ENCODE data around the gene DNAH1. TPM values are rescaled to one million over a fixed set of nuclear protein-coding genes. Genes with fewer than 3 reads are reported as not detected.
A peak's percentile ranks its signal among the peaks of the same experiment; 100 is the strongest.

Gene DNAH1
- total RNA-seq, 2 donors from 2014 or later = 50.3 to 58.5 TPM

GRCh38 chr3:52294320-52295150, 21.6 kb upstream of the DNAH1 start:
- H3K4me1 Mint-ChIP-seq = peaks cover 13% of the 10 kb centered on the region
- no peak for ATAC-seq
- DNase-seq = no peak
- H3K9me3 ChIP-seq (ENCODE audit: control insufficient read depth, low read length, poor library complexity, severe bottlenecking) = no peaks in the 10 kb centered on the region
- H3K36me3 Mint-ChIP-seq (ENCODE audit: low read depth) = peaks cover 2% of the 10 kb centered on the region
- no peak overlapping the region for H3K4me3 Mint-ChIP-seq
- H3K27ac Mint-ChIP-seq = peak overlapping the region; percentile 14
- no peaks in the 10 kb centered on the region for H3K27me3 Mint-ChIP-seq

GRCh38 chr3:52295671-52296208, 20.4 kb upstream of the DNAH1 start:
- ATAC-seq = no peak
- H3K4me1 Mint-ChIP-seq = peaks cover 13% of the 10 kb centered on the region
- H3K27ac Mint-ChIP-seq = peak overlapping the region; percentile 21
- peaks cover 2% of the 10 kb centered on the region for H3K36me3 Mint-ChIP-seq (ENCODE audit: low read depth)
- DNase-seq = no peak
- H3K4me3 Mint-ChIP-seq = no peak overlapping the region
- H3K9me3 ChIP-seq (ENCODE audit: control insufficient read depth, low read length, poor library complexity, severe bottlenecking) = no peaks in the 10 kb centered on the region
- no peaks in the 10 kb centered on the region for H3K27me3 Mint-ChIP-seq

GRCh38 chr3:52297242-52298148, 18.6 kb upstream of the DNAH1 start:
- Mint-ChIP-seq H3K4me1 (peaks cover 9% of the 10 kb centered on the region), H3K4me3 (no peak overlapping the region), H3K27ac (no peak overlapping the region), H3K27me3 (no peaks in the 10 kb centered on the region), H3K36me3 (ENCODE audit: low read depth) (no peaks in the 10 kb centered on the region)
- H3K9me3 ChIP-seq (ENCODE audit: control insufficient read depth, low read length, poor library complexity, severe bottlenecking) = no peaks in the 10 kb centered on the region
- no peak for DNase-seq
- ATAC-seq = no peak

GRCh38 chr3:52298149-52299098, 17.7 kb upstream of the DNAH1 start:
- no peaks in the 10 kb centered on the region for H3K9me3 ChIP-seq (ENCODE audit: control insufficient read depth, low read length, poor library complexity, severe bottlenecking)
- Mint-ChIP-seq H3K27ac (peak overlapping the region; percentile 11), H3K36me3 (ENCODE audit: low read depth) (no peaks in the 10 kb centered on the region), H3K27me3 (no peaks in the 10 kb centered on the region), H3K4me3 (no peak overlapping the region), H3K4me1 (peaks cover 11% of the 10 kb centered on the region)
- DNase-seq (no peak), ATAC-seq (no peak)

GRCh38 chr3:52299247-52299878, 16.8 kb upstream of the DNAH1 start:
- no peaks in the 10 kb centered on the region for H3K36me3 Mint-ChIP-seq (ENCODE audit: low read depth)
- no peak for DNase-seq
- H3K9me3 ChIP-seq (ENCODE audit: control insufficient read depth, low read length, poor library complexity, severe bottlenecking) = no peaks in the 10 kb centered on the region
- ATAC-seq = no peak
- no peaks in the 10 kb centered on the region for H3K27me3 Mint-ChIP-seq
- peak overlapping the region; percentile 11 for H3K27ac Mint-ChIP-seq
- peak overlapping the region; percentile 36 for H3K4me3 Mint-ChIP-seq
- H3K4me1 Mint-ChIP-seq = peaks cover 11% of the 10 kb centered on the region

- ATAC-seq (no peak), DNase-seq (no peak)
- Mint-ChIP-seq H3K27me3 (no peaks in the 10 kb centered on the region), H3K27ac (no peak overlapping the region), H3K4me1 (peaks cover 14% of the 10 kb centered on the region), H3K36me3 (ENCODE audit: low read depth) (no peaks in the 10 kb centered on the region), H3K4me3 (no peak overlapping the region)
- H3K9me3 ChIP-seq (ENCODE audit: control insufficient read depth, low read length, poor library complexity, severe bottlenecking) = no peaks in the 10 kb centered on the region
Observed at GRCh38 chr3:52299879-52300611, 16.1 kb upstream of the DNAH1 start.

GRCh38 chr3:52302426-52303145, 13.5 kb upstream of the DNAH1 start:
- ATAC-seq (no peak), DNase-seq (no peak)
- no peaks in the 10 kb centered on the region for H3K36me3 Mint-ChIP-seq (ENCODE audit: low read depth)
- H3K27me3 Mint-ChIP-seq = no peaks in the 10 kb centered on the region
- peaks cover 27% of the 10 kb centered on the region for H3K4me1 Mint-ChIP-seq
- H3K27ac Mint-ChIP-seq = peak overlapping the region; percentile 19
- no peak overlapping the region for H3K4me3 Mint-ChIP-seq
- no peaks in the 10 kb centered on the region for H3K9me3 ChIP-seq (ENCODE audit: control insufficient read depth, low read length, poor library complexity, severe bottlenecking)

GRCh38 chr3:52303811-52304210, 12.3 kb upstream of the DNAH1 start:
- Mint-ChIP-seq H3K27me3 (no peaks in the 10 kb centered on the region), H3K4me3 (no peak overlapping the region), H3K36me3 (ENCODE audit: low read depth) (no peaks in the 10 kb centered on the region), H3K4me1 (peaks cover 33% of the 10 kb centered on the region), H3K27ac (peak overlapping the region; percentile 16)
- H3K9me3 ChIP-seq (ENCODE audit: control insufficient read depth, low read length, poor library complexity, severe bottlenecking) = no peaks in the 10 kb centered on the region
- no peak for DNase-seq
- no peak for ATAC-seq

- H3K9me3 ChIP-seq (ENCODE audit: control insufficient read depth, low read length, poor library complexity, severe bottlenecking) = no peaks in the 10 kb centered on the region
- DNase-seq = no peak
- Mint-ChIP-seq H3K4me3 (no peak overlapping the region), H3K36me3 (ENCODE audit: low read depth) (no peaks in the 10 kb centered on the region), H3K27ac (peak overlapping the region; percentile 81), H3K27me3 (no peaks in the 10 kb centered on the region), H3K4me1 (peaks cover 36% of the 10 kb centered on the region)
- no peak for ATAC-seq
Observed at GRCh38 chr3:52305926-52306325, 10.2 kb upstream of the DNAH1 start.

- ATAC-seq (no peak), DNase-seq (no peak)
- Mint-ChIP-seq H3K27ac (peak overlapping the region; percentile 65), H3K4me3 (no peak overlapping the region), H3K4me1 (peaks cover 36% of the 10 kb centered on the region), H3K36me3 (ENCODE audit: low read depth) (no peaks in the 10 kb centered on the region), H3K27me3 (no peaks in the 10 kb centered on the region)
- H3K9me3 ChIP-seq (ENCODE audit: control insufficient read depth, low read length, poor library complexity, severe bottlenecking) = no peaks in the 10 kb centered on the region
Observed at GRCh38 chr3:52306978-52307377, 9.1 kb upstream of the DNAH1 start.

GRCh38 chr3:52308308-52308707, 7.8 kb upstream of the DNAH1 start:
- Mint-ChIP-seq H3K27ac (peak overlapping the region; percentile 19), H3K36me3 (ENCODE audit: low read depth) (no peaks in the 10 kb centered on the region), H3K4me3 (no peak overlapping the region), H3K4me1 (peaks cover 30% of the 10 kb centered on the region), H3K27me3 (no peaks in the 10 kb centered on the region)
- DNase-seq = no peak
- ATAC-seq = no peak
- H3K9me3 ChIP-seq (ENCODE audit: control insufficient read depth, low read length, poor library complexity, severe bottlenecking) = no peaks in the 10 kb centered on the region

All from T-helper 17 cell (primary cell).